Fibroblast of upper back skin (primary cell): Measurements from ENCODE around the gene PSMD13.

Source experiments
- DNase-seq: peaks from one replicate; pipeline ENCODE4 v3.0.0-alpha.2; 2013

PSMD13 gene

GRCh38 chr11:205221-206001 lies 31.4 kb upstream of the PSMD13 start:
- DNase-seq, result no peak

GRCh38 chr11:206002-206384 lies 30.8 kb upstream of the PSMD13 start:
- DNase-seq, result no peak

- no peak for DNase-seq
These were observed 30.1 kb upstream of the PSMD13 start for GRCh38 chr11:206526-207207.

GRCh38 chr11:207208-207862 lies 29.4 kb upstream of the PSMD13 start, which contains the start of the genes BET1L and RIC8A:
Gene BET1L, minus strand, starts transcription at chr11:207399. Its CDS starts 78 bp downstream, at chr11:207321.
Gene RIC8A, plus strand, starts transcription at chr11:207708. Its CDS starts 1,147 bp downstream, at chr11:208855.
- peak; percentile 98 for DNase-seq

- peak; percentile 35 for DNase-seq
These were observed 29.0 kb upstream of the PSMD13 start for GRCh38 chr11:207863-208180.

GRCh38 chr11:208181-208916 lies 28.4 kb upstream of the PSMD13 start:
- peak; percentile 65 for DNase-seq

- no peak for DNase-seq
These were observed 27.9 kb upstream of the PSMD13 start for GRCh38 chr11:208917-209260.

- no peak for DNase-seq
These were observed 27.3 kb upstream of the PSMD13 start for GRCh38 chr11:209275-210121.

GRCh38 chr11:210122-210802 lies 26.5 kb upstream of the PSMD13 start:
- DNase-seq, result peak; percentile 84

- no peak for DNase-seq
These were observed 26.0 kb upstream of the PSMD13 start for GRCh38 chr11:210803-211180.

GRCh38 chr11:211295-211694 lies 25.5 kb upstream of the PSMD13 start:
- no peak for DNase-seq

- no peak for DNase-seq
These were observed 25.0 kb upstream of the PSMD13 start for GRCh38 chr11:211741-212140.

- DNase-seq, result no peak
These were observed 24.4 kb upstream of the PSMD13 start for GRCh38 chr11:212150-213100.

GRCh38 chr11:213111-213510 lies 23.7 kb upstream of the PSMD13 start:
- no peak for DNase-seq

GRCh38 chr11:214083-214482 lies 22.7 kb upstream of the PSMD13 start:
- no peak for DNase-seq

GRCh38 chr11:215581-216037 lies 21.2 kb upstream of the PSMD13 start:
- no peak for DNase-seq

GRCh38 chr11:216081-216974 lies 20.4 kb upstream of the PSMD13 start:
- no peak for DNase-seq

GRCh38 chr11:217704-218103 lies 19.1 kb upstream of the PSMD13 start:
- DNase-seq, result no peak

GRCh38 chr11:218815-219593 lies 17.8 kb upstream of the PSMD13 start:
- DNase-seq, result no peak
